RWPE2 (cell line): ENCODE measurements around the gene MINDY4.

Source experiments
- ATAC-seq: fragments of 200-7000 bp; cut with Tn5 transposase; 3 replicates; pipeline ENCODE4 v1.9.1; 2021; ENCODE audit warnings: low read depth
- DNase-seq: peaks from one replicate; pipeline ENCODE4 v3.0.0-alpha.2; 2020; ENCODE audit warnings: low spot score
- H3K27ac ChIP-seq: fragments of 450-650 bp; 2 replicates; pipeline ENCODE4 v1.5.1; 2017; ENCODE audit warnings: mild to moderate bottlenecking; ENCODE audit not compliant: poor library complexity, severe bottlenecking
- H3K27me3 ChIP-seq: fragments of 250-450 bp; sonication (Bioruptor Pico); 2 replicates; pipeline ENCODE4 v1.5.1; 2021; ENCODE audit warnings: mild to moderate bottlenecking, moderate library complexity; ENCODE audit not compliant: insufficient read depth, poor library complexity, severe bottlenecking
- H3K36me3 ChIP-seq: fragments of 250-450 bp; sonication (Bioruptor Pico); 2 replicates; pipeline ENCODE4 v1.5.1; 2020; ENCODE audit warnings: low read depth, mild to moderate bottlenecking, moderate library complexity
- H3K4me1 ChIP-seq: fragments of 250-450 bp; sonication (Bioruptor Pico); 2 replicates; pipeline ENCODE4 v1.5.1; 2021; ENCODE audit warnings: mild to moderate bottlenecking, moderate library complexity; ENCODE audit not compliant: insufficient read depth, poor library complexity, severe bottlenecking
- H3K4me3 ChIP-seq: fragments of 250-450 bp; sonication (Bioruptor Pico); 2 replicates; pipeline ENCODE4 v1.5.1; 2021; ENCODE audit warnings: mild to moderate bottlenecking, moderate library complexity; ENCODE audit not compliant: severe bottlenecking
- H3K9me3 ChIP-seq: fragments of 250-450 bp; sonication (Bioruptor Pico); 2 replicates; pipeline ENCODE4 v1.5.1; 2021; ENCODE audit warnings: mild to moderate bottlenecking, moderate library complexity; ENCODE audit not compliant: severe bottlenecking
- CTCF ChIP-seq: fragments of 450-650 bp; IDR thresholded peaks from one replicate; pipeline ENCODE4 v1.5.1; 2017; ENCODE audit warnings: mild to moderate bottlenecking, moderate library complexity; ENCODE audit not compliant: poor library complexity, severe bottlenecking

The MINDY4 gene

DNA sequence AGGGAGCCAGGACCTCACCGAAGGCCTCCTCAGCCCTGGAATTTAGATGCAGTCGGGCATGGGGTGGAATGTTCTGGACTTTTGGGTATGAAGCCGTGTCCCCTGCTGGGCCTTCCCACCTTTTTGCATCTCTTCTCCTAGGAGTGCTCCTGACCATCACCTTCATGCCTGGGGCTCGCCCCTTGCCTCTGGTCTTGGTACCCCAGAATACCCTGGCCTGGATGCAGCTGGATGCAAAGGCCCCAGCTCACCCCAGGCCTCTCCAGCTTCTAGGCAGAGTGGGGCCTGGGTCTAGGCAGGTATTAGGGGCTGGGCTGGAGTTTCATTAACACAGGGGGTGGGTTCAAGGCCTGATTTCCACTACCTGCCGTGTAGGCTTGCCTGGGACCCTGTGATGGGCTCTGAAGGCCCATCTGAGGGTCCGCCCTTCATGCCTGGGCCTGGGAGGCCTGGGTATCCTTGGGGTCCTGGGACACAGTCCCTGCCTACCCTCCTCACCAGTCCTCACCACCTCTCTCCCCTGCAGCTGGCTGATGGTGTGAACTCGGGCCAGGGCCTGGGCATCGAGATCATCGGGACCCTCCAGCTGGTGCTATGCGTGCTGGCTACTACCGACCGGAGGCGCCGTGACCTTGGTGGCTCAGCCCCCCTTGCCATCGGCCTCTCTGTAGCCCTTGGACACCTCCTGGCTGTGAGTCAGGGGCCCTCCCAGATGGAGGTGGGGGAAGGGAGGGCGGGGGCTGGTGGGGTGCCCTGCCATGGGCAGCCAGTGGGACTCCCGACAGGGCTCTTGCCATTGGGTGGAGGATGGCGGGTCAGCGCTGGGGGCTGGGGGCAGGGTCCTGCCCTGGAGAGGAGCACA is 150.6 kb downstream of the MINDY4 start:
- H3K4me3 ChIP-seq: no peak overlapping the region
- H3K36me3 ChIP-seq: no peaks in the 10 kb centered on the region
- H3K4me1 ChIP-seq: peaks cover 6% of the 10 kb centered on the region
- no peaks in the 10 kb centered on the region for H3K9me3 ChIP-seq
- ATAC-seq: no peak
- H3K27ac ChIP-seq: no peak overlapping the region
- peak; percentile 45 for DNase-seq
- no peaks in the 10 kb centered on the region for H3K27me3 ChIP-seq
- no peak for TF ChIP-seq CTCF

- H3K9me3 ChIP-seq: no peaks in the 10 kb centered on the region
These were observed 151.4 kb downstream of the MINDY4 start for GRCh38 chr7:30922596-30922995.

GRCh38 chr7:30923009-30923773 is 152.0 kb downstream of the MINDY4 start:
- Histone ChIP-seq H3K27me3 (no peaks in the 10 kb centered on the region), H3K9me3 (no peaks in the 10 kb centered on the region), H3K36me3 (no peaks in the 10 kb centered on the region), H3K4me3 (no peak overlapping the region), H3K4me1 (peaks cover 6% of the 10 kb centered on the region), H3K27ac (no peak overlapping the region)
- DNase-seq: peak; percentile 40
- no peak for TF ChIP-seq CTCF
- no peak for ATAC-seq

More at GRCh38 chr7:30922596-30922995, 151.4 kb downstream of the MINDY4 start:
- no peak overlapping the region for H3K4me3 ChIP-seq
- DNase-seq (peak; percentile 34), ATAC-seq (no peak)
- peaks cover 6% of the 10 kb centered on the region for H3K4me1 ChIP-seq
- H3K36me3 ChIP-seq: no peaks in the 10 kb centered on the region
- no peaks in the 10 kb centered on the region for H3K27me3 ChIP-seq
- no peak for TF ChIP-seq CTCF
- H3K27ac ChIP-seq: no peak overlapping the region

GRCh38 chr7:30923774-30924413 is 152.7 kb downstream of the MINDY4 start:
- no peak for TF ChIP-seq CTCF
- ATAC-seq (no peak), DNase-seq (peak; percentile 34)
- Histone ChIP-seq H3K36me3 (no peaks in the 10 kb centered on the region), H3K4me1 (peaks cover 6% of the 10 kb centered on the region), H3K4me3 (no peak overlapping the region), H3K27ac (no peak overlapping the region), H3K27me3 (no peaks in the 10 kb centered on the region), H3K9me3 (no peaks in the 10 kb centered on the region)
